Keratinocyte (primary cell): ENCODE measurements around the gene ACR. TPM values are rescaled to one million over a fixed set of nuclear protein-coding genes. Genes with fewer than 3 reads are reported as not detected.

Experiments
- DNase-seq: peaks from one replicate; pipeline ENCODE4 v3.0.0-alpha.2; 2011; ENCODE audit warnings: low read depth, missing footprints, low spot score
- FAIRE-seq: peaks from 2 replicates; lab custom pipeline; 2011; peaks lifted over from hg19 to GRCh38; lab: Jason Lieb, UNC
- H2AFZ ChIP-seq: 2 replicates; pipeline ENCODE4 v1.6.0; 2012; ENCODE audit warnings: low read length, control low read depth, inconsistent platforms; ENCODE audit not compliant: control insufficient read depth
- H3K27ac ChIP-seq: 2 replicates; pipeline ENCODE4 v1.5.1; 2011; ENCODE audit warnings: low read length; ENCODE audit not compliant: control insufficient read depth, insufficient read depth
- H3K27me3 ChIP-seq: 3 replicates; pipeline ENCODE4 v1.6.0; 2011; ENCODE audit warnings: low read length; ENCODE audit not compliant: control insufficient read depth, insufficient read depth; ENCODE audit errors: extremely low read depth
- H3K36me3 ChIP-seq, 2 experiments: 2 replicates in 1 of 2; 3 replicates in 1 of 2; pipeline ENCODE4 v1.5.1; 2011; ENCODE audit warnings: low read length in 2 of 2, mild to moderate bottlenecking in 1 of 2; ENCODE audit not compliant: control insufficient read depth in 2 of 2, insufficient read depth in 2 of 2; ENCODE audit errors: extremely low read depth in 1 of 2
- H3K4me1 ChIP-seq: 3 replicates; pipeline ENCODE4 v1.5.1; 2011; ENCODE audit warnings: low read length; ENCODE audit not compliant: control insufficient read depth, insufficient read depth; ENCODE audit errors: extremely low read depth
- H3K4me2 ChIP-seq: 3 replicates; pipeline ENCODE4 v1.6.0; 2011; ENCODE audit warnings: low read depth, low read length; ENCODE audit not compliant: control insufficient read depth, insufficient read depth; ENCODE audit errors: extremely low read depth
- H3K4me3 ChIP-seq, 3 experiments: fragments of 200-600 bp in 1 of 3; sonication (generic) in 1 of 3; 2 replicates in 2 of 3; 3 replicates in 1 of 3; pipeline ENCODE4 v1.5.1; 2011 to 2016; ENCODE audit warnings: low read length in 3 of 3, mild to moderate bottlenecking in 3 of 3, control low read depth in 2 of 3, inconsistent platforms in 1 of 3, low read depth in 1 of 3, mixed read lengths in 1 of 3, mixed run types in 1 of 3, moderate library complexity in 1 of 3; ENCODE audit not compliant: control insufficient read depth in 2 of 3, insufficient read depth in 2 of 3; ENCODE audit errors: extremely low read depth in 1 of 3
- H3K79me2 ChIP-seq: 2 replicates; pipeline ENCODE4 v1.6.0; 2012; ENCODE audit warnings: low read length; ENCODE audit not compliant: control insufficient read depth, insufficient read depth
- H3K9ac ChIP-seq: 3 replicates; pipeline ENCODE4 v1.6.0; 2011; ENCODE audit warnings: low read length; ENCODE audit not compliant: control insufficient read depth, insufficient read depth; ENCODE audit errors: extremely low read depth
- H3K9me1 ChIP-seq: 3 replicates; pipeline ENCODE4 v1.6.0; 2011; ENCODE audit warnings: low read length; ENCODE audit not compliant: control insufficient read depth, insufficient read depth; ENCODE audit errors: extremely low read depth
- H3K9me3 ChIP-seq: 2 replicates; pipeline ENCODE4 v1.5.1; 2012; ENCODE audit warnings: low read depth, low read length; ENCODE audit not compliant: control insufficient read depth
- H4K20me1 ChIP-seq: 3 replicates; pipeline ENCODE4 v1.6.0; 2011; ENCODE audit warnings: low read length; ENCODE audit not compliant: control insufficient read depth, insufficient read depth; ENCODE audit errors: extremely low read depth
- CTCF ChIP-seq, 3 experiments: IDR thresholded peaks in 1 of 3; conservative IDR thresholded peaks in 1 of 3; optimal IDR thresholded peaks in 1 of 3; 2 replicates in 2 of 3; 3 replicates in 1 of 3; pipeline versions ENCODE3 to v1.5.1; 2011; ENCODE audit warnings: low read length in 3 of 3, mild to moderate bottlenecking in 3 of 3, moderate library complexity in 2 of 3, control low read depth in 1 of 3, inconsistent platforms in 1 of 3; ENCODE audit not compliant: insufficient read depth in 2 of 3; ENCODE audit errors: extremely low read depth in 1 of 3
- EZH2 ChIP-seq: IDR thresholded peaks from one replicate; pipeline ENCODE4 v1.6.1; 2012; ENCODE audit warnings: inconsistent platforms, mild to moderate bottlenecking, low read length, moderate library complexity
- dilution Hi-C: fragments of 300-500 bp; cut with MboI; formaldehyde crosslinking; loops from one replicate; pipeline ENCODE4 v1.7.0; 2020; ENCODE audit warnings: low sequenced_read_pairs; ENCODE audit not compliant: extremely low pct_ligation_motif_present
- polyA plus RNA-seq, 5 experiments: library from polyadenylated mRNA; depleted of rRNA in 3 of 5; stranded (reverse) in 3 of 5; stranded (forward) in 1 of 5; unstranded in 1 of 5; fragments of >200 nt; gene quantifications; 1 replicate in 1 of 5; 2 replicates in 3 of 5; 3 replicates in 1 of 5; pipeline versions ENCODE4 v1.2.1 to v1.2.3, GENCODE V29; 2011 to 2012; ENCODE audit warnings: missing spikeins in 2 of 5, low read depth in 1 of 5, low replicate concordance in 1 of 5

ACR gene
- polyA plus RNA-seq, 1 donor (not counting 4 experiments of a cell fraction or from before 2014, with no cell fraction given) = not detected

GRCh38 chr22:50701076-50701419 lies 37.0 kb upstream of the ACR start:
- H3K4me2 ChIP-seq = no peak overlapping the region
- no peaks in the 10 kb centered on the region for H3K79me2 ChIP-seq
- H3K36me3 ChIP-seq = peaks cover 0 to 6% of the 10 kb centered on the region in 2 experiments
- H3K9me1 ChIP-seq = no peaks in the 10 kb centered on the region
- no peak overlapping the region for H3K4me3 ChIP-seq
- H3K9ac ChIP-seq = no peak overlapping the region
- dilution Hi-C loops = no loop called here
- no peaks in the 10 kb centered on the region for H4K20me1 ChIP-seq
- DNase-seq (no peak), FAIRE-seq (no peak)
- H3K27ac ChIP-seq = no peak overlapping the region
- H3K27me3 ChIP-seq = no peaks in the 10 kb centered on the region
- TF ChIP-seq EZH2 = no peak
- TF ChIP-seq CTCF (optimal IDR thresholded peaks at IDR 0.05 in 1 of 3, IDR thresholded peaks at IDR 0.05 in 1 of 3, conservative IDR thresholded peaks at IDR 0.05 in 1 of 3; ENCODE audit: extremely low read depth in 1 of 3, insufficient read depth in 2 of 3, low read length in 3 of 3) = no peak
- H2AFZ ChIP-seq = no peak overlapping the region
- peaks cover 10% of the 10 kb centered on the region for H3K4me1 ChIP-seq
- no peaks in the 10 kb centered on the region for H3K9me3 ChIP-seq

GRCh38 chr22:50701428-50702154 lies 36.4 kb upstream of the ACR start:
- dilution Hi-C loops = no loop called here
- H3K36me3 ChIP-seq = peaks cover 0 to 6% of the 10 kb centered on the region in 2 experiments
- FAIRE-seq = no peak

More at GRCh38 chr22:50701428-50702154, 36.4 kb upstream of the ACR start:
- Histone ChIP-seq H3K9ac (no peak overlapping the region), H3K9me3 (no peaks in the 10 kb centered on the region), H2AFZ (no peak overlapping the region), H3K4me3 (no peak overlapping the region), H3K4me1 (peaks cover 5% of the 10 kb centered on the region), H3K27me3 (no peaks in the 10 kb centered on the region), H3K79me2 (no peaks in the 10 kb centered on the region), H3K4me2 (no peak overlapping the region), H3K9me1 (no peaks in the 10 kb centered on the region), H3K27ac (no peak overlapping the region), H4K20me1 (no peaks in the 10 kb centered on the region)
- DNase-seq = no peak
- TF ChIP-seq CTCF (optimal IDR thresholded peaks at IDR 0.05 in 1 of 3, IDR thresholded peaks at IDR 0.05 in 1 of 3, conservative IDR thresholded peaks at IDR 0.05 in 1 of 3; ENCODE audit: extremely low read depth in 1 of 3, insufficient read depth in 2 of 3, low read length in 3 of 3) (no peak), EZH2 (no peak)
